AG10803 (cell line): Measurements from ENCODE around the gene ZBTB40.

ENCODE experiments used
- DNase-seq: peaks from one replicate; pipeline ENCODE4 v3.0.0; 2010; ENCODE audit warnings: low read depth
- H3K4me3 ChIP-seq: 2 replicates; pipeline ENCODE4 v1.5.1; 2011; ENCODE audit warnings: mild to moderate bottlenecking, low read length, control low read depth
- TF ChIP-seq, protein P1 (sequence below): conservative IDR thresholded peaks from 2 replicates; pipeline ENCODE4 v1.5.1; 2011; ENCODE audit warnings: mild to moderate bottlenecking, low read length, control low read depth, inconsistent platforms

The ZBTB40 gene

DNA sequence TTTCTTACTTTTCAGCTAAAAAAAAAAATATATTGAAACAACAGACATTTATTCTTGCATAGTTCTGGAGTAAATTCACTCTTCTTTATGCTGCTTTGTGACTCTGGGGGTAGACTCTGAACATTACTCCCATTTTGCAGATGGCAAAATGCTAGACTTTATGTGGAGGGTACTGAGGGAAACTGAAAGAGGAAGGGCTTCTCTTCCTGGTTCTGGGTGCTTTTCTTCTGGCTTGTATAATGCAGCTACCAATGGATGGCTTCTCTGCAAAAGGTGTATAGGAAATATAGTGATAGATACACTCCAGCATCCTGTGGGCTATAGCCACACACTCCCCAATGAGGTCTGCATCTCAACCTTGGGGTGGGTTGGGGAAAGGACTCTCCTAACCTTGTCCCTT, 19.7 kb upstream of the ZBTB40 start:
- TF ChIP-seq, protein P1, sequence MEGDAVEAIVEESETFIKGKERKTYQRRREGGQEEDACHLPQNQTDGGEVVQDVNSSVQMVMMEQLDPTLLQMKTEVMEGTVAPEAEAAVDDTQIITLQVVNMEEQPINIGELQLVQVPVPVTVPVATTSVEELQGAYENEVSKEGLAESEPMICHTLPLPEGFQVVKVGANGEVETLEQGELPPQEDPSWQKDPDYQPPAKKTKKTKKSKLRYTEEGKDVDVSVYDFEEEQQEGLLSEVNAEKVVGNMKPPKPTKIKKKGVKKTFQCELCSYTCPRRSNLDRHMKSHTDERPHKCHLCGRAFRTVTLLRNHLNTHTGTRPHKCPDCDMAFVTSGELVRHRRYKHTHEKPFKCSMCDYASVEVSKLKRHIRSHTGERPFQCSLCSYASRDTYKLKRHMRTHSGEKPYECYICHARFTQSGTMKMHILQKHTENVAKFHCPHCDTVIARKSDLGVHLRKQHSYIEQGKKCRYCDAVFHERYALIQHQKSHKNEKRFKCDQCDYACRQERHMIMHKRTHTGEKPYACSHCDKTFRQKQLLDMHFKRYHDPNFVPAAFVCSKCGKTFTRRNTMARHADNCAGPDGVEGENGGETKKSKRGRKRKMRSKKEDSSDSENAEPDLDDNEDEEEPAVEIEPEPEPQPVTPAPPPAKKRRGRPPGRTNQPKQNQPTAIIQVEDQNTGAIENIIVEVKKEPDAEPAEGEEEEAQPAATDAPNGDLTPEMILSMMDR, result no peak
- no peak overlapping the region for H3K4me3 ChIP-seq
- DNase-seq, result no peak

DNA sequence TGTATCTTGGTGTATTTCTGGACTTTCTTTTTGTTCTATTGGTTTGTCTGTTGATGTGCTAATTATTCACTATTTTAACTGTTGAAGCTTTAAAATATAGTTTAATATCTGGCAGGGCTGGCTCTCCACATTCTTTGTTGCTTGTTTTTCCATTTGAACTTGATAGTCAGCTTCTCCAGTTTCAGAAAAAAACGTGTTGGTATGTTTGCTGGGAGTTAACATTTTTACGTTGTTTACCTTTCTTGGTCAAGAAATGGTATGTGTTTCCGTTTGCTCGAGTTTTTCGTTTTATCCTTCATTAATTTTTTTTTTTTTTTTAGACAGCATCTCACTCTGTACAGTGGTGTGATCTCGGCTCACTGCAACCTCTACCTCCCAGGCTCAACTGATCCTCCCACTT, 16.9 kb upstream of the ZBTB40 start:
- H3K4me3 ChIP-seq, result no peak overlapping the region
- no peak for DNase-seq
- TF ChIP-seq, protein P1, result no peak

DNA sequence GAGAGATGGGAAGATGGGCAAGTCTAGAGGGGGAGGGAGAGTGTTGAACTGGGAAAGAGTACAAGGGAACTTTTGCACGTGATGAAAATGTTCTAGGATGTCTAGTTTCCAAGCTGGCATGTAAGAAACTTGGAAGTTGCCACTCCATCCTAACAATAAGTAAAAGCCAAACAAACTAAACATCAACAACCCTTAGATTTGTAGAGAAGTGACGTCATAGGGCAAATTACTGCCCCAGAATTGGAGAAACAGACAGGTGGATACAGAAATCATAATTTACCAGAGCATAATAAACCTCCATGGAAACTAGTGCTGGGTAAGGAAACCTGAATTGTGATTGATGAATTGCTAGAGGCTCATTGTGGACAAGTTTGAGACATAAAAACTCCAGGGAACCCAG, 14.7 kb upstream of the ZBTB40 start:
- no peak for DNase-seq
- TF ChIP-seq, protein P1, result no peak
- H3K4me3 ChIP-seq, result no peak overlapping the region

DNA sequence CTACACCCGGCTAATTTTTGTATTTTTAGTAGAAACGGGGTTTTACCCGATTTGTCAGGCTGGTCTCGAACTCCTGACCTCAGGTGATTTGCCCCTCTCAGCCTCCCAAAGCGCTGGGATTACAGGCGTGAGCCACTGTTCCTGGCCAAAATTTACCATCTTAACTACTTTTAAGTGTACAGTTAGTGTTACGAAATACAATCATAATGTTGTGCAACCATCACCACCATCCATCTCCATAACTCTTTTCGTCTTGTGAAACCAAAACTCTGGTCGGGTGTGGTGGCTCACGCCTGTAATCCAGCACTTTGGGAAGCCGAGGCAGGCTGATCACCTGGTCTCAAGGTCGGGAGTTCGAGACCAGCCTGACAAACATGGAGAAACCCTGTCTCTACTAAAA, 14.1 kb upstream of the ZBTB40 start:
- DNase-seq, result peak; percentile 10
- H3K4me3 ChIP-seq, result no peak overlapping the region
- TF ChIP-seq, protein P1, result no peak

DNA sequence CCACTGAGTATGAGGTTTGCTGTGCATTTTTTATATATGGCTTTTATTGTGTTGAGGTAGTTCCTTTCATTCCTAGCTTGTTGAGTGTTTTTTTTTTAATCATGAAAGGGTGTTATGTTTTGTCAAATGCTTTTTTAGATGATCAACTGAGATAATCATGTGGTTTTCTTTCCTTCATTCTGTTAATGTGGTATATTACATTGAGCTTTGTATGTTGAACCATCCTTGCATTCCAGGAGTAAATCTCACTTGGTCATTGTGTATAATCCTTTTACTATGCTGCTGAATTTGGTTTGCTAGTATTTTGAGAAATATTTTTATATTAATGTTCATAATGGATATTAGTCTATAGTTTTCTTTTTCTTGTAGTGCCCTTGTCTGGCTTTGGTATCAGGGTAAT, 11.1 kb upstream of the ZBTB40 start:
- TF ChIP-seq, protein P1, result no peak
- no peak overlapping the region for H3K4me3 ChIP-seq
- no peak for DNase-seq

DNA sequence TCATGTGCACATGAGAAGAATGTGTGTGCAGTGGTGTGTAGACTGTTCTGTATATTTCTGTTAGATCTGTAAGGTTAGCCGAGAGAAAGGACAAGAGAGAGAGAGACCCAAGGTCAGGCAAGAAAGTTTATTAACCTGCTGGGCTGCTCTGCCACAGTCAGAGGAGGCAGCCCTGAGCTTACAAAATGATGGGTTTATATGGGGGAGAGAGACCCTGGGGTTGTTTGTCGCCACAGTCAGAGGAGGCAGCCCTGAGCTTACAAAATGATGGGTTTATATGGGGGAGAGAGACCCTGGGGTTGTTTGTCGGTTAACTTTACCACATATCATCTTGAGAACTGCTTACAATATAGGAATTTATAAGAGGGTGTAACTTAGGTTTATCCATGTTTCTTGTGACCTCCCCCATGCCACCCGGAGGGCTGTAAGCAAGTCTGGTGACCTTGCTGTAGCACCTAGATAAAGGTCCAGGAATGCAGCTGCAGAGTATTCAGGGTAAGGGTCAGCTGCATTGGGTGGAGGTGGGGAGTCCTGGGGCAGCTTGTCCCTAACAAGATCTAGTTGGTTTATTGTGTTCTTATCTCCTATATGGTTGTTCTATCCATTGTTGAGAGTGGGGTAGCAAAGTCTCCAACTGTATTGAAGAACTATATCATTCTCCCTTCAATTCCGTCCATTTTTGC, 9.3 kb upstream of the ZBTB40 start:
- H3K4me3 ChIP-seq, result no peak overlapping the region
- DNase-seq, result no peak
- TF ChIP-seq, protein P1, result no peak

DNA sequence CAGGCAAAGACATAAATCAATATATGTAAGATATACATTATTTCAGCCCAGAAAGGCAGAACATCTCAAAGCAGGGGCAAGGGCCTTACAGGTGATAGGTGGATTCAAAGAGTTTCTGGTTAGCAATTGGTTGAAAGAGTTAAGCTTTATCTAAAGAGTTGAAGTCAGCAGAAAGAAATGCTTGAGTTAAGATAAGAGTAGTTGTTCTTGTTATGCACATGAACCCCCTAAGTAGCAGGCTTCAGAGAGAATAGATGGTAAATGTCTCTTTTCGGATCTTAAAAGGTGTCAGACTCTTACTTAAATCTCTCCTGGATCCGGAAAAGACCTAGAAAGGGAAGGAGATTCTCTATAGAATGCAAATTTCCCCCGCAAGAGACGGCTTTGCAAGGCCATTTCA, 8.3 kb upstream of the ZBTB40 start:
- H3K4me3 ChIP-seq, result no peak overlapping the region
- DNase-seq, result no peak
- TF ChIP-seq, protein P1, result no peak
